Keratinocyte (primary cell): ENCODE data around the gene SH3BGRL3.

Experiments used
- CTCF ChIP-seq, 3 experiments: IDR thresholded peaks in 1 of 3; conservative IDR thresholded peaks in 1 of 3; optimal IDR thresholded peaks in 1 of 3; 2 replicates in 2 of 3; 3 replicates in 1 of 3; pipeline versions ENCODE3 to v1.5.1; 2011; ENCODE audit warnings: low read length in 3 of 3, mild to moderate bottlenecking in 3 of 3, moderate library complexity in 2 of 3, control low read depth in 1 of 3, inconsistent platforms in 1 of 3; ENCODE audit not compliant: insufficient read depth in 2 of 3; ENCODE audit errors: extremely low read depth in 1 of 3
- EZH2 ChIP-seq: IDR thresholded peaks from one replicate; pipeline ENCODE4 v1.6.1; 2012; ENCODE audit warnings: inconsistent platforms, mild to moderate bottlenecking, low read length, moderate library complexity

GRCh38 chr1:26328597-26328996, 48.7 kb downstream of the SH3BGRL3 start:
- TF ChIP-seq EZH2: no peak
- no peak for TF ChIP-seq CTCF (optimal IDR thresholded peaks at IDR 0.05 in 1 of 3, IDR thresholded peaks at IDR 0.05 in 1 of 3, conservative IDR thresholded peaks at IDR 0.05 in 1 of 3; ENCODE audit: extremely low read depth in 1 of 3, insufficient read depth in 2 of 3, low read length in 3 of 3)
